D341Med (cell line): ENCODE results near the gene SLC7A6.

ENCODE experiments used
- DNase-seq: peaks from one replicate; pipeline ENCODE4 v3.0.0; 2012; ENCODE audit warnings: low spot score

SLC7A6 gene

DNA sequence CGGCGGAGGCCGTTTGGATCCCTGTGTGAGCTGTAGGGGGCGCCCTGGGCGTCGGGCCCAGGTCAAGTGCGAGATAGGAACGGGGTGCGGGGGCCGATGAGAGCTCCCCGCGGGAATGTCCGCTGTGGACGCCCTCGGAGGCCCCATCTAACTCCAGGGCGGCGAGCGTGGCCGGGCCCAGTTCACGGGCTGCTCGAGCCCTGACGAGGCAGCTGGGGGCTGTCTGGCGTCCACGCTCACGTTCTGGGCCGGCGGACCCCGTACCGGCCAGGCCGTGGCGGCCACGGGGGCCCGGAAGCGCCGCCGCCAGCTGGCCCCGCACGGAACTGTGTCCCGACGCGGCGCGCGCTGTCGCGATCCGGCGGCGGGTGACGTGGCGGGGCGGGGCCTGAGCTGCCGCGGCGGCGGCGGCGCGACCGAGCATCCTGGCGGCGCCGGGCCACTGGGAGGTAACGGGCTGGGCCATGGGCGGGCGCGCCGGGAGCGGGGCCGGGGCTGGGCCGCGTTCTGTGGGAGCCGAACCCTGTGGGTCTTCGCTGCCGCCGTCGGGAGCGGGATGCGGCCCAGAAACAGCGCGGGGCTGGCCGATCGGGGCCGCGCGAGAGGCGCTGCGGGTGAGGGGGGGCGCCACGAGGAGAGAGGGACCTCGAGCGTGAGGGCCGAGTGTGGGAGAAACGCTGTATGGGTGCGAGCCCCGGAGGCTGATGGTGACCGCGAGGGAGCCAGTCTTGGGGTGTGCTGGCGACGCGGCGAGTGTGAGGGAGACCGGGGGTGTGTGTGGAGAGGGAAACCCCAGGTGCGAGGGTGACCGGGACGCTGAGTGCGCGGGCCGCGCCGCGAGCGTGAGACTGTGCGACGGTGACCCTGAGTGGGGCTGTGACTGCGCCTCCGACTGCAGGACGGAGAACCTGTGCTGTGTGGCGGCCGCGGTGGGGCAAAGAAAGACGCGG, at the start of gene SLC7A6:
TSS of gene SLC7A6 (plus strand) at position 399 of the 950 bp plus-strand sequence. CDS start 10,201 bp downstream, outside the sequence.
- DNase-seq, result peak; percentile 90

DNA sequence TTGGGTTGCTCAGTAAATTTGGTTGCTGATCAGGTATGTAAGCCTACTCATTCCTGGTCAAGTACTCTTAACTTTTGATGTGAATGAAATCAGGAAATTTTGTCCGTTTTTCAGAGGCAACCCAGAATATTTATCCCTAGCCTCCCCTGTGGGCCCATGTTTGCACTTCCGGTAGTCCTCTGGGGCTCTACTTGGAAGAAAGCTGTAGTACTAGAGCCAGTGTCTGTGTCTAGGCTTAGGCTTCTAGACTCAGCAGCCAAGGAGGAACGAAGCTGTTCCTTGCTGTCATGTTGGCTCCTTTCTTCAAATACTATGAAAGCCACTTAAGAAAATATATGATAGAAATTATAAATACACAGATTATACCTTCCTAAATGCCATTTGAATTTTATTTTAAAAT, 49.6 kb upstream of the SLC7A6 start:
- no peak for DNase-seq

DNA sequence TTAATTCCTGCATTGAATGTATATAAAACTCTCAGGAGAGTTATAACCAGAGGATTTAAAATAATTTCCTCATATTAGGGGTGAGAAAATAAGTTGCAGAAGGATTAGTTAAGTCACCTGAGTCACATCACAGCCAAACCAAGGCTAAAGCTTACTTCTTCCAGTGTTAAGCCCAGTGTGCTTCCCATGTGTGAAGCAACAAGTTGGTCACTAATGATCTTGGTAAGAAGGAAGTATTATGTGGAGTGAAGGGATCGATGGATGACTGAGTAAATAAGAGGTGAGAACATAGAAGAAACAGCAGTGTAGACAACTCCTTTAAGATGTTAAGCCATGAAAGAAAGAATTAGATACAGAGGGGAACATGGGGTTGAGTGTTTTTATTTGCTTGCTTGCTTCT, 49.0 kb upstream of the SLC7A6 start:
- DNase-seq, result no peak

- DNase-seq, result no peak
Observed at GRCh38 chr16:68216240-68216639, 48.1 kb upstream of the SLC7A6 start.

DNA sequence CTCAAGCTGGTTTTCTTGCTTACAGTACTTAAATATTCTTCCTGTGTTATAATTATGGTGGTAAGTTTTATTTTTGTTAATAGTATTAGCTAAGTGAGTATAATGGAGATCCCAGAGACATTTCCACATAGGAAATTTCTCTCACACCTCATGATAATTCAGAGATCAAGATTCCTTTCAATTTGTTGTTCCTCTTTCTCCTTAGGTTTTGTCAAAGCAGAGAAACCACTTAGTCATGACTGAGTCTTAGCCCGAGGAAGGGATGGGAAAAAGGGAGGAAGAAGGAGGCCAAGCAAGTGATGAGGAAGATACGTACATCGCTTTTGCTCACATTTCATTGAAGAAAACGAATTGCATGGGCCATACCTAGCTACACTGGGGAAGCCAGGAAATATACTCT, 46.8 kb upstream of the SLC7A6 start:
- no peak for DNase-seq

- no peak for DNase-seq
Observed at GRCh38 chr16:68219725-68220351, 44.5 kb upstream of the SLC7A6 start.

DNA sequence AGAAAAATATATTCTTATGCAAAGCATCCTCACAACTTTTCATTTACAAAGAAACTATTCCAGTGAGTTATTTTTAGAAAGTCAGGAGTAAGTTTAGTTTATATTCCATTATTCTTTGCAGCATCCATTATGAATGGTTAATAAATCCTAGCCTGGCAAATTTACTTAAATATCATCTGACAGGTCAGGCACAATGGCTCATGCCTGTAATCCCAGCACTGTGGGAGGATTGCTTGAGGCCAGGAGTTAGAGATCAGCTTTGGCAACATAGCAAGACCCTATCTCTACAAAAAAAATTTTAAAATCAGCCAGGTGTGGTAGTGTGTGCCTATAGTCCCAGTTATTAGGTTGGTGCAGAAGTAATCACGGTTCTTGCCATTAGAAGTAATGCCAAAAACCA, 41.3 kb upstream of the SLC7A6 start:
- no peak for DNase-seq

- DNase-seq, result no peak
Observed at GRCh38 chr16:68226116-68226515, 38.2 kb upstream of the SLC7A6 start.

DNA sequence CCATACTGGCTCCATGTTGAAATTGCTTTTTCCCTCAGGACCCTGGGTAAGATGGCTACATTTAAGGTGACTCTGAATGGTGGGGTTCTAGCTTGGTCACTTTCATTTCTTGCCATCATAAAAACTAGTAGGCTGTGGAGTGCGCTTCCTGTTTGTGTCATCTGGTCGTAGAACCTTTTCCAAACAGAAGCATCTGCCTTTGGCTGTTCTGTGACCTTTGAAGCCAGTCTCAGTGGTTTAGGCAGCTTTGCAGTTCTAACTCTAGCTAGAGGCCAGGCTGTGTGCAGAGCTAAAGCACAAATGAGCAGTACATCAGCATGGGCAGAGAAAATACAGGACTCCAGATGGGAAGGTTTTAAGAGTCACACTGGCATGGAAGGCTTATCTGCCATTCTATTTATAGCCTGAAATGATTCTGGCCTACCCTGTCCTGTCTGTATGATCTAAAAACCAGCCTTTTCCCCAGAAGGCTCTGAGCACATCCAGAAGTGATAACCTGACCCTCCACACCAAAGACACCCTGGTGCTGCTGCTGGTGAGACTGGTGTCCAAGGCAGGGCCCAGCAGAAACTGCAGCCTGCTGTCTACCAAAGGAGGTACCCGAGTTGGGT, 37.0 kb upstream of the SLC7A6 start:
- DNase-seq, result no peak

DNA sequence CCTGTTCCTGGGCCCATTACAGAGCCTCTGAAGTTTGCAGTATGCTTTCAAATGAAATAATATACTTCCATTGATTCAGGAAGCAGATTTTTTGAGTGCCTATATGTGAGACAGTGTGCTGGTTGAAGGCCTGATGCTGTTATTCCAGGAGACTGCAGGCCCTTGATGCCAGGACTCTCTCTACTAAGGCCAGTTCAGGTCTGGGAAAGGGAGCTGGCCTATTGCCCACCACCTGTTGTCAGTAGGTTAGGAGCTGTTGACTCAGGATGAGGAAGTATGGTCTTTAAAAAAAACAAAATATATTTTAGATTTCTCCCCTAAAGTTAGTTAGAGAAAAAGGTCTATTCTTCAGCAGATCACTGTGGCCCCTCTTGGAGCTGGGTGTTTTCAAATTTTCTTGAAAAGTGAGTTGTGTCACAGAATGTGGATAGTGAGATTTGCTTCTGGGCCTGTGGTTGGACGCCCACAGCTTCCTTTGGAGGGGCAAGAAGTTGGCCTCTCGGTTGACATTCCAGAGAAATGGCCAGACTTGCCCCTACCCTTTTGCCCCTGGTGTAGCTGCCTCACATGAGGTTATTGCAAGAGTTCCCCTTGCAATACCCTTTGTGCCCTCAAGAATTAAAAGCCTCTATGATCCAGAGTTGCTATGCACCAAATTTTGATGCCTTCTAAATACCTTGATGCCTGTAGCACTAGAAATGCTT, 36.3 kb upstream of the SLC7A6 start:
- no peak for DNase-seq

GRCh38 chr16:68228652-68229051, 35.7 kb upstream of the SLC7A6 start:
- DNase-seq, result no peak

GRCh38 chr16:68229431-68230175, 34.7 kb upstream of the SLC7A6 start:
- peak; percentile 70 for DNase-seq

GRCh38 chr16:68230176-68230571, 34.2 kb upstream of the SLC7A6 start:
- no peak for DNase-seq

- DNase-seq, result no peak
Observed at GRCh38 chr16:68230956-68231355, 33.4 kb upstream of the SLC7A6 start.

DNA sequence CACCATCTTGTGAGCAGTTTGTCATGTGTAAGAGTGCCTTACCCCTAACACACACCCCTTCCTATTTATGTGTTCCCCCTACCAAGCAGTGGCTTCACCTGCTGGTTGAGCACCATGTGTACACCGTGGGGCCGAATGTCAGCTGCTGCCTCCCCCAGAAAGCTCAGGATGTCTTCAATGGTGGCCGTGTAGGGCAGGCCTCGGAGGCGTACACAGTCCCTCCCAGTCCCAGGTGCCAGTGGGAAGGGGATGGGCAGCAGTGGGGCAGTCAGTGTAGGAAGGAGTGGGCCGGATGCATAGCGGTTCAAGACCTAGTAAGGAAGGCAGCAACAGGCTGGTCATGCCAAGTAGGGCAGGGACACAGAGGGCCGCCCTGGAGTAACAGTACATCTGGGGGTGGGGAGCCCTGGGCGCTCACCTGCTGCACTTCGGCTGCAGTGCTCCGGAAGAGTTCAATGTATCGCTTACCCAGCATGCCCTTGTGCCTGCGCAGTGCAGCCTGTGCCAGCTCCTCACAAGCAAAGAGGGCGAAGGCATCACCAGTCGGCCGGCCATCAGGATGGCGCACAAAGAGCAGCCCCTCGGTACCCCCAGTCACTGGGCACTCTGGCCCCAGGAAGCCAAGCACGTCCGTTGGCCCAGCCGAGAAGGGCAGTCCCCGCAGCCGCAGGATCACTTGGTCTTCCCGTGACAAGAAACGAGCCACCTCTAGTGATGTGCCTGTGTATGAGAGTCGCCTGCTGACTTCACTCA, 32.8 kb upstream of the SLC7A6 start:
- no peak for DNase-seq

DNA sequence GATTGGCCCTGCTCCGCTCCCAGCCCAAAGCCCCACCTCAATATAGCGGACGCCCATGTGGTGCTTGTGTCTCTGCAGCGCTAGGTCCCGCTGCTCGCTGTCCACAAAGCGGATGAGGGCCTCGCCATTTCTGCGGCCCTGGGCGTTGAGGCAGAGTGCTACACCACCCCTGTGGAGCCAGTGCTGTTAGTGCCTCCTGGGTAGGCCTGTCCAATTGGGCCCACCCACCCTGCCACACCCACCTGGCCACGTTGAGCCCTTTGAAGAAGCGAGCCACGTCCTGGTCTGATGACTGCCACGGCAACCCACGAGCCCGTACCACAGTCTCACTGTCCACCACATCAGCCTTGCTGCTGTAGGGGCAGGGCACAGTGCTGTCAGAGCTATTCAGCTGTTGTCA, 32.0 kb upstream of the SLC7A6 start:
- DNase-seq, result no peak

- DNase-seq, result no peak
Observed at GRCh38 chr16:68233085-68233834, 31.1 kb upstream of the SLC7A6 start.

- DNase-seq, result no peak
Observed at GRCh38 chr16:68233835-68234187, 30.5 kb upstream of the SLC7A6 start.

GRCh38 chr16:68234188-68235107, 29.9 kb upstream of the SLC7A6 start:
- no peak for DNase-seq
